Stimulated activated CD8-positive, alpha-beta memory T cell treated with anti-CD3 and anti-CD28 coated beads, Interleukin-12 subunit alpha, Interleukin-12 subunit beta, amount 100 ng/mL, for 1 hour (primary cell): ENCODE results near the gene RNF151.
"Not testable (repeated sequence)": the region's sequence is repeated elsewhere in the genome, so short reads cannot be mapped to it uniquely, and the experiment has no call there.

ENCODE experiments used
- DNase-seq: peaks from one replicate; pipeline ENCODE4 v3.0.0-alpha.2; 2020; ENCODE audit warnings: low read depth

The RNF151 gene

GRCh38 chr16:1938910-1939309, 27.7 kb upstream of the RNF151 start:
- DNase-seq = no peak

GRCh38 chr16:1939833-1940232, 26.8 kb upstream of the RNF151 start:
- DNase-seq = not testable (repeated sequence)

GRCh38 chr16:1940273-1941161, 26.1 kb upstream of the RNF151 start:
- no peak for DNase-seq

GRCh38 chr16:1941162-1942046, 25.3 kb upstream of the RNF151 start:
- DNase-seq = no peak

GRCh38 chr16:1942047-1942809, 24.4 kb upstream of the RNF151 start:
- no peak for DNase-seq

GRCh38 chr16:1942810-1943726, 23.6 kb upstream of the RNF151 start, which contains the start of gene MSRB1:
Gene MSRB1 (minus strand): TSS chr16:1943199. CDS start chr16:1943156, 43 bp downstream.
- DNase-seq = peak; percentile 97

GRCh38 chr16:1944612-1945199, 21.9 kb upstream of the RNF151 start:
- no peak for DNase-seq

GRCh38 chr16:1945559-1946391, 20.9 kb upstream of the RNF151 start:
- no peak for DNase-seq

- no peak for DNase-seq
These were observed 19.9 kb upstream of the RNF151 start for GRCh38 chr16:1946495-1947368.

- no peak for DNase-seq
These were observed 19.3 kb upstream of the RNF151 start for GRCh38 chr16:1947369-1947670.

GRCh38 chr16:1949507-1949906, 17.1 kb upstream of the RNF151 start:
- no peak for DNase-seq

GRCh38 chr16:1950047-1950446, 16.6 kb upstream of the RNF151 start:
- DNase-seq = no peak

GRCh38 chr16:1950559-1950958, 16.1 kb upstream of the RNF151 start:
- no peak for DNase-seq

GRCh38 chr16:1953734-1954133, 12.9 kb upstream of the RNF151 start:
- no peak for DNase-seq

- DNase-seq = not testable (repeated sequence)
These were observed 9.1 kb upstream of the RNF151 start for GRCh38 chr16:1957434-1958142.

GRCh38 chr16:1958143-1958491, 8.5 kb upstream of the RNF151 start:
- DNase-seq = not testable (repeated sequence)

GRCh38 chr16:1958715-1959268, 7.9 kb upstream of the RNF151 start:
- no peak for DNase-seq
